ENCODE results near the gene CD6. TPM values are rescaled to one million over a fixed set of nuclear protein-coding genes. Genes with fewer than 3 reads are reported as not detected.
"Not testable (repeated sequence)": the region's sequence is repeated elsewhere in the genome, so short reads cannot be mapped to it uniquely, and the experiment has no call there.

Gene CD6
- total RNA-seq, 1 donor from 2014 or later: 0.23 TPM

DNA sequence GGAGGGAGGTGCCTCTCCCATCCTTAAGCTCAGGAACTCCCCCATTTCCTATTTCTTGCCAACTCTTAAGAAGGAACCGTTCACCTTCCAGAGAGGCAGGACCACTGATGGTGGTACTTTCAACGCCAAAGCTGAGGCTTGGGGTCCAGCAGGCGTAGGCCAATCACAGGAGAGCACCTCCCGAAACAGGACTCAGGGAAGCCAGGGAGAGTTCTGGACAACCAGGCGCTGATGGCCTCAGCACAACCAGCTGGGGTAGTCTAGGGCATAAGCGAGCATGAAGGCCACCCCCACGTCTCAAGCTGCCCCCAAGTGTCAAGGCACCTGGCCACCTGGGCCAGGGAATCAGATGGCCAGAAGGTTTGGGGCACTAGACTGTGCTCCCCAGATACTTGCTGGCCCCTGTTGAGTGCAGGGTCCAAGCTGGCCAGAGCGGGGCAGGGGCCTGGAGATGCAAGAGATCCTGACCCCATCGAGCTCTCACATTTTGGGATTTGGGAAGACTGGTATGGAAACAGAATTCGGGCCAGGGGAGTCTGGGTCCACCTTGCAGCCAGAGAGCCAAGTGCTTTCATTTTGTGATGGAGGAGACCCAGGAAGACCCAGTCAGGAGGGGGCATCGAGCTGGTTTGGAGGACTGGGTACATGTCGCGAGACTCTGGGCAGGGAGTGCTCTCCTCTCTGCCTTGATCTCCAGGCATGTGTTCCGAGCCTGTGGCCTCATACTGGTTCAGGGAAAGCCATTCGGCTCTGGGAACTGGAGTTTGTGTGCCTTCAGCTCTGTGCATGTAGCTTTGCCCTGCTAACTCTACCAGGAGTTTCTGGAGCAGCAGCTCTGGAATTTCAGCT lies 926 bp downstream of the CD6 start:
- TF ChIP-seq CTCF (conservative IDR thresholded peaks at IDR 0.05; ENCODE audit: low read depth, low read length): no peak
- no peak for DNase-seq (ENCODE audit: low read depth)
- H3K4me3 ChIP-seq (ENCODE audit: low read depth, low read length): no peak overlapping the region

- DNase-seq (ENCODE audit: low read depth): no peak
- no peak overlapping the region for H3K4me3 ChIP-seq (ENCODE audit: low read depth, low read length)
- no peak for TF ChIP-seq CTCF (conservative IDR thresholded peaks at IDR 0.05; ENCODE audit: low read depth, low read length)
These were observed 2.2 kb downstream of the CD6 start for GRCh38 chr11:60973699-60974098.

- H3K4me3 ChIP-seq (ENCODE audit: low read depth, low read length); DNase-seq (ENCODE audit: low read depth): not testable (repeated sequence)
These were observed 2.8 kb downstream of the CD6 start for GRCh38 chr11:60974316-60974715.

DNA sequence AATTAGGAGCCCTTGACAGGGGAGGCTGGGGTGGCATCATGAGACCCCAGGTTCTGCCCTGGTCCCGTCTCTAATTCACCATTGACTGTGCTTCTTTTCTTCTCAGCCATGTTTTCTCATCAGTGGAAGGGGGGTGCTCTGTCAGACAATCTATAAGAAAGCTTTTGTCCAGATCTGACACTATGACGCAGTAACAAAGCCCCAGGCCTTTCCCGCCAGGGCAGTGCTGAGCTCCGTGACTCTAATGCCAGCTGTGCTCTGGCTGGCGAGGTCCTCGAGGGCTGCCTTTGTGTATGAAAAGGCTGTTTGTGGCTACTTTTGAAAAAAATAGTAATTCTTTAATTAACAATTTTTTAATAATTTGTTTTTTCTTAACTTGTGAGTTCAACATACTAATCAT lies 3.2 kb downstream of the CD6 start:
- DNase-seq (ENCODE audit: low read depth): no peak
- no peak overlapping the region for H3K4me3 ChIP-seq (ENCODE audit: low read depth, low read length)
- TF ChIP-seq CTCF (conservative IDR thresholded peaks at IDR 0.05; ENCODE audit: low read depth, low read length): no peak

GRCh38 chr11:60977224-60977623 lies 5.7 kb downstream of the CD6 start:
- TF ChIP-seq CTCF (conservative IDR thresholded peaks at IDR 0.05; ENCODE audit: low read depth, low read length): no peak
- no peak for DNase-seq (ENCODE audit: low read depth)

DNA sequence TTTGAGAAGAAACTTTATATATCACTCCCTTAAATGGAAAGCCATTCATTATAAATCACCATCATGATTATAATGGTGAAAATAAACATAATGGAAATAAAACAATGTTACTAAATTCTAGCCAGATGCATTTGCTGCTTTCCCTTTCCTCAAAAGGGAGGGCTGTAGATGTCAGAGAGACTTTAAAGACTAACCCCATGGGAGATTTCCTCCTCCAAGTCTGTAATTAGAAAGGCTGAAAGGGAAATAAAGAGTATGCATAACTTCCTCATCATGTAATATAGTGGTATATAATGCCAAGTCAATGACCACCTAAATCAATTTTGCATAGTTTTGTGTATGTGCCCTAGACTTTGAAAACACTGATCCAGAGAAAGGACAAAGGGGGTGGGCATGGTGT lies 6.4 kb downstream of the CD6 start:
- no peak for TF ChIP-seq CTCF (conservative IDR thresholded peaks at IDR 0.05; ENCODE audit: low read depth, low read length)
- H3K4me3 ChIP-seq (ENCODE audit: low read depth, low read length): no peak overlapping the region
- DNase-seq (ENCODE audit: low read depth): no peak

More at GRCh38 chr11:60977224-60977623, 5.7 kb downstream of the CD6 start:
- no peak overlapping the region for H3K4me3 ChIP-seq (ENCODE audit: low read depth, low read length)

DNA sequence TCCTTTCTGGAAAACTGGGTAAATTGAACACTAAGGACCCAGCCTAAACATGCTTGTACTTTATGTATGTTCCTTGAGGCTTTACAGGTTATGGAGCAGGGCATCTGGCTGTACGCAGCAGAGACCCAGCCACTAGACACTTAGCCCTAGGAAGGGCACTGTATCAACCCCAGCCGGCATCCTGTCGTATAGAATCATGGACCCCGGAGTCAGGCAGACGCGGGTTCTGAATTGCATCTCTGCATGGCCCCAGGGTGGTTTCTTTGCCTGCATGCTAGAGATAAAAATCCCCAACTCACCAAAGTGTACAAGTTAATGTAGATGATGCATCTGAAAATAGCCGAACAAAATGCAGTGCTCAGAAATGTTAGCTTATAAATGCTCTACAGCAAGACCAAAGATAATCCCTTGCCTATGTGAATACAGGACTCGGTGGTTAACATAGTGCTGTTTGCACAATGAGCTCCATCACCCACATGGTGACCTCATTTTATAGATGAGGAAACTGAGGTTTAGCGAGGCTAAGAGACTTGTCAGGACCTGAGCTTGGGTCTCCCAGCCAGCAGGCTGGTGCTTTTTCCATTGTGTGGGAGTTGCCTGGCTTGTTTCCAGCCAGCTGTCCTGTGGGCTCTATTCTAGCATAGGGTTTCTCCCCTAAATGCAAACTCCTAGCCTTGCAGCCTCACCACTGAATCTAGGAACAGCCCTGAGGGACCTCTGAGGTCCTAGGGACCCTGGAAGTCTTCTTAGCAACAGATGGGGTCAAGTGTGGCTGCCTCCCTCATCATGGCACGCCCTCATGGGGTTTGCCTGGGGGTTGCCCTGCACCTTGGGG lies 7.3 kb downstream of the CD6 start:
- H3K4me3 ChIP-seq (ENCODE audit: low read depth, low read length): no peak overlapping the region
- TF ChIP-seq CTCF (conservative IDR thresholded peaks at IDR 0.05; ENCODE audit: low read depth, low read length): no peak
- no peak for DNase-seq (ENCODE audit: low read depth)

Data from epithelial cell of proximal tubule (primary cell).